SK-N-SH (cell line): ENCODE results near the gene ZG16.

ENCODE experiments used
- CHD2 ChIP-seq: fragments of 150-350 bp; IDR thresholded peaks from 2 replicates; pipeline ENCODE4 v1.6.1; 2018; ENCODE audit warnings: low read length; ENCODE audit not compliant: partially characterized antibody
- CTCF ChIP-seq: fragments of 200-600 bp; sonication (generic); IDR thresholded peaks from 2 replicates; pipeline ENCODE4 v1.6.1; 2017; ENCODE audit warnings: antibody characterized with exemption, mild to moderate bottlenecking, moderate library complexity
- ELF1 ChIP-seq: IDR thresholded peaks from 2 replicates; pipeline ENCODE4 v1.4.0; 2012
- EZH2phosphoT487 ChIP-seq: fragments of 200-600 bp; sonication (generic); IDR thresholded peaks from 2 replicates; pipeline ENCODE4 v1.6.1; 2017; ENCODE audit warnings: low read depth, mixed run types, mild to moderate bottlenecking, antibody characterized with exemption, moderate library complexity, borderline replicate concordance
- FOXJ3 ChIP-seq: sonication (generic); formaldehyde crosslinking; IDR thresholded peaks from 2 replicates; pipeline ENCODE4 v1.5.1; 2020; ENCODE audit warnings: mild to moderate bottlenecking, missing genetic modification reagents
- JUND ChIP-seq: IDR thresholded peaks from 2 replicates; pipeline ENCODE4 v1.4.0; 2012
- MAX ChIP-seq: IDR thresholded peaks from 2 replicates; pipeline ENCODE4 v1.4.0; 2012; ENCODE audit warnings: low read depth
- MXI1 ChIP-seq: IDR thresholded peaks from 2 replicates; pipeline ENCODE4 v1.6.1; 2012; ENCODE audit warnings: mild to moderate bottlenecking, low read depth, low read length, improper control_type of control experiment
- POLR2AphosphoS5 ChIP-seq: IDR thresholded peaks from 2 replicates; pipeline ENCODE4 v1.6.1; 2012; ENCODE audit warnings: low read depth, low read length
- SIN3A ChIP-seq: IDR thresholded peaks from 2 replicates; pipeline ENCODE4 v1.6.1; 2012; ENCODE audit warnings: low read depth, mild to moderate bottlenecking, low read length, moderate library complexity, borderline replicate concordance
- TAF1 ChIP-seq: IDR thresholded peaks from 2 replicates; pipeline ENCODE4 v1.6.1; 2012; ENCODE audit warnings: low read depth, mild to moderate bottlenecking, low read length, moderate library complexity, borderline replicate concordance
- USF1 ChIP-seq: IDR thresholded peaks from 2 replicates; pipeline ENCODE4 v1.4.0; 2012; ENCODE audit warnings: low read depth, borderline replicate concordance

DNA sequence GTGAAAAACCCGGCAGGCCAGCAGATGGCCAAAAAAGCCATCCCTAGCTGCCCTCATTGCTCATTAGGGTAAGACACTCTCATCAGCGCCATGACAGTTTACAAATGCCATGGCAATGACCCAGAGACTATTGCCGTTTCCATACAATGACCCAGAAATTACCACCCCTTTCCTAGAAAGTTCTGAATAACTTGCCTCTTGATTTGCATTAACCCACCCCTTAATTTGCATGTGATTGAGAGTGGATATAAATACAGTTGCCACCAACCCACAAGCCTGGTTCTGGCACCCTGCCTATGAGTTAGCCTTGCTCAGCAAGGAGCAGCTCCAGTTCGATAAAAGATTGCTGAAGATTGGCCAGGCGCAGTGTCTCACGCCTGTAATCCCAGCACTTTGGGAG is 16.2 kb upstream of the ZG16 start:
- no peak for TF ChIP-seq EZH2phosphoT487
- no peak for TF ChIP-seq TAF1
- TF ChIP-seq FOXJ3 (CRISPR knock-in tag) = no peak
- no peak for TF ChIP-seq CTCF
- TF ChIP-seq USF1 = no peak
- TF ChIP-seq SIN3A = no peak
- no peak for TF ChIP-seq CHD2
- no peak for TF ChIP-seq JUND
- no peak for TF ChIP-seq MAX
- TF ChIP-seq MXI1 = no peak
- no peak for TF ChIP-seq ELF1
- TF ChIP-seq POLR2AphosphoS5 = no peak
